ENCODE results near the gene SORL1.

SORL1 gene

DNA sequence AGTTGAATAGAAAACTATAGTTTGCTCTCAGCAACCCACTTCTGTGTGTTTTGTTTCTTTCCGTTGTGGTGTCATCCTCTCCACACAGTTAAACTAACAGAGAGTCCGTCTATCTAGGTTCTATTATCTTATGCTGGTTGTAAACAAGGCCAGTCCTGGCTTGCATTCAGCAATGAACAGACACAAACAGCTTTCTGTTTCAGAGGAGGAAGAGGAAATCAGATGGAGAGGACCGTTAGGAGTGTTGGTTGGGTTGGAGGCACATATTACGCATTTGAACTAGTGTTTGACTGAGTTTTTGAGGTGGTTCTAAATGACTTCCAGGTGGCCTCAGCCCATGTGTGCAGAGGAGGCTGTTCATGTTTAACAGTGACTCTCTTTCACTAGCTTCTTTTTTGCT lies 130.2 kb downstream of the SORL1 start:
- TF ChIP-seq POLR2A (IDR thresholded peaks at IDR 0.05; ENCODE audit: extremely low read depth, insufficient read length) = no peak
- TF ChIP-seq, protein P1, sequence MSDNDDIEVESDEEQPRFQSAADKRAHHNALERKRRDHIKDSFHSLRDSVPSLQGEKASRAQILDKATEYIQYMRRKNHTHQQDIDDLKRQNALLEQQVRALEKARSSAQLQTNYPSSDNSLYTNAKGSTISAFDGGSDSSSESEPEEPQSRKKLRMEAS (IDR thresholded peaks at IDR 0.05; ENCODE audit: low read depth, low read length) = peak; percentile 59; the same call in 1 of the 2 replicates
- TF ChIP-seq MYC (IDR thresholded peaks at IDR 0.05; ENCODE audit: low read depth, low read length) = no peak
- TF ChIP-seq, protein P2, sequence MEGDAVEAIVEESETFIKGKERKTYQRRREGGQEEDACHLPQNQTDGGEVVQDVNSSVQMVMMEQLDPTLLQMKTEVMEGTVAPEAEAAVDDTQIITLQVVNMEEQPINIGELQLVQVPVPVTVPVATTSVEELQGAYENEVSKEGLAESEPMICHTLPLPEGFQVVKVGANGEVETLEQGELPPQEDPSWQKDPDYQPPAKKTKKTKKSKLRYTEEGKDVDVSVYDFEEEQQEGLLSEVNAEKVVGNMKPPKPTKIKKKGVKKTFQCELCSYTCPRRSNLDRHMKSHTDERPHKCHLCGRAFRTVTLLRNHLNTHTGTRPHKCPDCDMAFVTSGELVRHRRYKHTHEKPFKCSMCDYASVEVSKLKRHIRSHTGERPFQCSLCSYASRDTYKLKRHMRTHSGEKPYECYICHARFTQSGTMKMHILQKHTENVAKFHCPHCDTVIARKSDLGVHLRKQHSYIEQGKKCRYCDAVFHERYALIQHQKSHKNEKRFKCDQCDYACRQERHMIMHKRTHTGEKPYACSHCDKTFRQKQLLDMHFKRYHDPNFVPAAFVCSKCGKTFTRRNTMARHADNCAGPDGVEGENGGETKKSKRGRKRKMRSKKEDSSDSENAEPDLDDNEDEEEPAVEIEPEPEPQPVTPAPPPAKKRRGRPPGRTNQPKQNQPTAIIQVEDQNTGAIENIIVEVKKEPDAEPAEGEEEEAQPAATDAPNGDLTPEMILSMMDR (IDR thresholded peaks at IDR 0.05; ENCODE audit: low read depth, low read length) = no peak
- no peak overlapping the region for H3K4me3 ChIP-seq (ENCODE audit: low read depth, low read length)
- DNase-seq (ENCODE audit: low read depth) = peak; percentile 60

DNA sequence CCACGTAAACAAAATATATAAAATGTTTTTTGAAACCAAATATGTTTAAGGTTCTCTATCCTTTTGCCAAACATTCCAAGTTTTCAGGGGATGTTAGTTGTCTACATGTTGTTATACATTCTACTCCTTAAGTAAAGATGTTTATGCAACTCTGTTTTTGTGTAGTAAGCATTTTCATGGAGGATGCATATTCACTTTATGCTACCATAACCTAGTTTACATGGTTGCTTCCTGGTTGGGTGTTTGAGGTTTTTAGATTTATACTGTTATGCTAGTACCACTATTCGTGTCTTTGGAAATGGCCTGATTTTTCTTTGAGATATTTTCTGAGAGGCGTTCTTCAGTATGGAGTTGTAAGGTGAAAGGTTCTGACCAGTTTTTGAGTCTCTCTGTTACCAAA lies 131.7 kb downstream of the SORL1 start:
- TF ChIP-seq MYC (IDR thresholded peaks at IDR 0.05; ENCODE audit: low read depth, low read length) (no peak), POLR2A (IDR thresholded peaks at IDR 0.05; ENCODE audit: extremely low read depth, insufficient read length) (no peak)
- TF ChIP-seq, protein P2 (IDR thresholded peaks at IDR 0.05; ENCODE audit: low read depth, low read length) = no peak
- TF ChIP-seq, protein P1 (IDR thresholded peaks at IDR 0.05; ENCODE audit: low read depth, low read length) = no peak
- DNase-seq (ENCODE audit: low read depth) = no peak

DNA sequence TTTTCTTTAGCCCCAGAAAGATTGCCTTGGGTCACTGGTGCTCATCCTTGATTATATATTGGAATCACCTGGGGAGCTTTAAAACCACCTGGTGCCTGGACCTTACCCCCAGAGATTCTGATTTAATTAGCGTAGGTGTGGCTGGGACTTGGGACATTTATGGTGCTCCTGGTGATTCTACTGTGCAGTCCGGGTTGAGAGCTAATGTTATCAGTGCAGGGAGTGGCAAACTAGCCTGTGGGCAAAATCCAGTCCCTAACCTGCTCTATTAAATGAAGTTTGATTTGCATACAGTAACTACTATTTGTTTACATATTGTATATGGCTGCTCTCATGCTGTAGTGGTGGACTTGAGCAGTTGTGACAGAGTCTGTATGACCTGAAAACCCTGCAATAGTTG lies 134.6 kb downstream of the SORL1 start:
- no peak overlapping the region for H3K4me3 ChIP-seq (ENCODE audit: low read depth, low read length)
- TF ChIP-seq POLR2A (IDR thresholded peaks at IDR 0.05; ENCODE audit: extremely low read depth, insufficient read length) (no peak), MYC (IDR thresholded peaks at IDR 0.05; ENCODE audit: low read depth, low read length) (no peak)
- TF ChIP-seq, protein P1 (IDR thresholded peaks at IDR 0.05; ENCODE audit: low read depth, low read length) = no peak
- TF ChIP-seq, protein P2 (IDR thresholded peaks at IDR 0.05; ENCODE audit: low read depth, low read length) = no peak
- DNase-seq (ENCODE audit: low read depth) = no peak

More for the DNA sequence above, 131.7 kb downstream of the SORL1 start:
- H3K4me3 ChIP-seq (ENCODE audit: low read depth, low read length) = no peak overlapping the region

DNA sequence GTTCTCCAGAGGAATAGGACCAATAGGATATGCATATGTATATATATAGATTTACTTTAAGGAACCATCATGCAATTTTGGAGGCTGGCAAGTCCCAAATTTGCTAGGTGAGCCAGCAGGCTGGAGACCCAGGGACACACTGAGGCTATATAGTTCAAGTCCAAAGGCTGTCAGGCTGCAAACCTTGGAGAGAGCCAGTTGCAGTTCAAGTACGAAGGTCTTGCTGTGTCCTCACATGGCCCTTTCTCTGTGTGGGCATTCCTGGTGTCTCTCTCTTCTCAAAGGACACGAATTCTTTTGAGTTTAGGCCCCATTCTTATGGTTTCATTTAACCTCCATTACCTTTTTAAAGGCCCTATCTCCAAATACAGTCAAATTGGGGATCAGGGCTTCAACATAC lies 135.1 kb downstream of the SORL1 start:
- no peak for DNase-seq (ENCODE audit: low read depth)
- no peak overlapping the region for H3K4me3 ChIP-seq (ENCODE audit: low read depth, low read length)
- TF ChIP-seq, protein P1 (IDR thresholded peaks at IDR 0.05; ENCODE audit: low read depth, low read length) = no peak

DNA sequence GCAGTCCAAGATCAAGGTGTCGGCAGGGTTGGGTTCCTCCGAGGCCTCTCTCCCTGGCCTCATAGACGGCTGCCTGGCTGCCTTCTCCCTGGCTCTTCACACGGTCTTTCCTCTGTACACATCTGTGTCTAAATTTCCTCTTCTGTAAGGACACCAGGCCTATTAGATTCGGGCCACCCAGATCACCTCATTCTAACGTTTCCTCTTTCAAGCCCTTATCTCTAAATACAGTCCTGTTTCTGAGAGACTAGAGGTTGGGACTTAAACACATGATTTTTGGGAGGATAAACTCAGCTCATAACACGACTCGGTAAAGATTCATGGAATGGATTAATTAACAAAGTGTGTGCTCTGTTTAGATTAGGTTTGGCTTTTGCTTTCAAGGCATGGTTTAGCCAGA lies 136.6 kb downstream of the SORL1 start:
- TF ChIP-seq, protein P2 (IDR thresholded peaks at IDR 0.05; ENCODE audit: low read depth, low read length) = no peak
- TF ChIP-seq MYC (IDR thresholded peaks at IDR 0.05; ENCODE audit: low read depth, low read length) = no peak
- TF ChIP-seq POLR2A (IDR thresholded peaks at IDR 0.05; ENCODE audit: extremely low read depth, insufficient read length) = no peak
- TF ChIP-seq, protein P1 (IDR thresholded peaks at IDR 0.05; ENCODE audit: low read depth, low read length) = no peak
- peak; percentile 41 for DNase-seq (ENCODE audit: low read depth)
- H3K4me3 ChIP-seq (ENCODE audit: low read depth, low read length) = no peak overlapping the region

DNA sequence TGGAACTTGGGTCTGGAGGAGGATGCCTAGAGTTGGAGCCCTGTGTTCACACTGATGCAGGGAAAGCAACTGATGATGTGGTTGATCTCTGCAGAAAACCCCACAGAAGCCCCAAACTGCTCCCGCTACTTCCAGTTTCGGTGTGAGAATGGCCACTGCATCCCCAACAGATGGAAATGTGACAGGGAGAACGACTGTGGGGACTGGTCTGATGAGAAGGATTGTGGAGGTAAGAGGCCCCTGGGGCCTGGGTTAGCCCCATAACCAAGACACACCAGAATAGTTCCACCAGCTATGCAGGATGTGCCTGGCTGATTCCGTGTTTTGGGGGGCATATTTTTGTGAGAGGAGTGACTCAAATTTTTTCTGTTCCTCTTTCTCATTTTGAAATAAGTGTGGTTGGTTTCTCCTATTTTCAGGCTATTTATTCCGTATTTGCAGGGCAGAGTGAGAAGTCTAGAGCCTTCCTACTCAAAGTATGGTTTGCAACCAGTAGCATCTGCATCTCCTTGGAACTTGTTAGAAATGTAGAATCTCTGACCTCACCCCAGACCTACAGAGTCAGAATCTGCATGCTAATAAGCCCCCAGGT lies 137.9 kb downstream of the SORL1 start:
- peak; percentile 79 for DNase-seq (ENCODE audit: low read depth)
- TF ChIP-seq POLR2A (IDR thresholded peaks at IDR 0.05; ENCODE audit: extremely low read depth, insufficient read length) (no peak), MYC (IDR thresholded peaks at IDR 0.05; ENCODE audit: low read depth, low read length) (no peak)
- TF ChIP-seq, protein P1 (IDR thresholded peaks at IDR 0.05; ENCODE audit: low read depth, low read length) = no peak
- no peak overlapping the region for H3K4me3 ChIP-seq (ENCODE audit: low read depth, low read length)
